ENCODE results near the gene LRRC4C.

DNA sequence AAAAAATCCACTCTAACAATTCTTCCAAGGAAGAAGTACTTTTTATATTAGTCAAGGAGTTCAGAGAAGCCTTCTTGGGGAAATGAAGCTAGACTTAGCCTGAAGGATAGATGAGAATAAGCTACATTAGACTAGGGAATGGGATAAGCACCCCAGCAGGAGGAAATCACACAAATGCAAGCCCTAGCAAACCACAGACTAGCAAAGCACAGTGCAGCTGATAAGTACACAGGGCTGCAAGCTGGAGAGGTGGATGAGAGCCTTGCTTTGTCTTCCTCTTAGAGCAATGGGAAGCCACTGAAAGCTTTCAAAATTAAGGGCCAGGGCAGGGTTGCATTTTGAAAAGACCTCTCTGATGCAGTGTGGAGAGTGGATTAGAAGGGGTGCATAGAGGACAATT is 946.2 kb downstream of the LRRC4C start:
- TF ChIP-seq, protein P1, sequence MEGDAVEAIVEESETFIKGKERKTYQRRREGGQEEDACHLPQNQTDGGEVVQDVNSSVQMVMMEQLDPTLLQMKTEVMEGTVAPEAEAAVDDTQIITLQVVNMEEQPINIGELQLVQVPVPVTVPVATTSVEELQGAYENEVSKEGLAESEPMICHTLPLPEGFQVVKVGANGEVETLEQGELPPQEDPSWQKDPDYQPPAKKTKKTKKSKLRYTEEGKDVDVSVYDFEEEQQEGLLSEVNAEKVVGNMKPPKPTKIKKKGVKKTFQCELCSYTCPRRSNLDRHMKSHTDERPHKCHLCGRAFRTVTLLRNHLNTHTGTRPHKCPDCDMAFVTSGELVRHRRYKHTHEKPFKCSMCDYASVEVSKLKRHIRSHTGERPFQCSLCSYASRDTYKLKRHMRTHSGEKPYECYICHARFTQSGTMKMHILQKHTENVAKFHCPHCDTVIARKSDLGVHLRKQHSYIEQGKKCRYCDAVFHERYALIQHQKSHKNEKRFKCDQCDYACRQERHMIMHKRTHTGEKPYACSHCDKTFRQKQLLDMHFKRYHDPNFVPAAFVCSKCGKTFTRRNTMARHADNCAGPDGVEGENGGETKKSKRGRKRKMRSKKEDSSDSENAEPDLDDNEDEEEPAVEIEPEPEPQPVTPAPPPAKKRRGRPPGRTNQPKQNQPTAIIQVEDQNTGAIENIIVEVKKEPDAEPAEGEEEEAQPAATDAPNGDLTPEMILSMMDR (IDR thresholded peaks at IDR 0.05; ENCODE audit: low read length) = no peak
- TF ChIP-seq EZH2 (IDR thresholded peaks at IDR 0.05; ENCODE audit: borderline replicate concordance, low read length) = no peak

Data from OCI-LY1 (cell line).